ENCODE results near the gene BMP2. TPM values are rescaled to one million over a fixed set of nuclear protein-coding genes. Genes with fewer than 3 reads are reported as not detected.

Gene BMP2
- total RNA-seq, 1 experiment from 2014 or later = 6.6 TPM

- no peaks in the 10 kb centered on the region for H3K9me3 ChIP-seq (ENCODE audit: control insufficient read depth, low read depth, low read length)
- H3K9ac ChIP-seq (ENCODE audit: extremely low read depth, insufficient read length, low read length) = no peak overlapping the region
- no peak overlapping the region for H3T11ph ChIP-seq (ENCODE audit: low read length)
- no peak overlapping the region for H2AFZ ChIP-seq (ENCODE audit: low read length)
- Mint-ChIP-seq H3K9me3 (no peaks in the 10 kb centered on the region), H3K4me1 (peaks cover 11 to 14% of the 10 kb centered on the region in 2 experiments), H3K27ac (no peak overlapping the region), H3K36me3 (ENCODE audit: insufficient read depth in 1 of 3, low read depth in 3 of 3) (no peaks in the 10 kb centered on the region), H3K4me3 (no peak overlapping the region), H3K27me3 (ENCODE audit: low read depth) (no peaks in the 10 kb centered on the region)
- H3K56ac ChIP-seq (ENCODE audit: insufficient read length, low read depth, low read length) = no peak overlapping the region
- H4K20me1 ChIP-seq (ENCODE audit: control insufficient read depth, insufficient read depth, insufficient read length) = no peaks in the 10 kb centered on the region
- no peak overlapping the region for H2AK5ac ChIP-seq (ENCODE audit: insufficient read length, low read length)
- H2BK12ac ChIP-seq (ENCODE audit: insufficient read length, low read depth, low read length) = no peak overlapping the region
- no peaks in the 10 kb centered on the region for H3K23me2 ChIP-seq (ENCODE audit: insufficient read length, low read depth, low read length, poor library complexity, severe bottlenecking)
- H4K8ac ChIP-seq (replicated peaks; ENCODE audit: insufficient read length, low read depth, low read length) = no peak overlapping the region
- H2BK120ac ChIP-seq (ENCODE audit: low read depth, low read length, poor library complexity, severe bottlenecking) = no peak overlapping the region
- H3K27ac ChIP-seq (ENCODE audit: insufficient read length, low read depth, low read length) = no peak overlapping the region
- no peak overlapping the region for H2BK15ac ChIP-seq (ENCODE audit: low read depth, low read length)
- H2BK5ac ChIP-seq (ENCODE audit: insufficient read length, low read length) = no peak overlapping the region
- no peak overlapping the region for H2BK20ac ChIP-seq (ENCODE audit: low read depth, low read length, poor library complexity, severe bottlenecking)
- no peak overlapping the region for H4K91ac ChIP-seq (ENCODE audit: insufficient read length, low read depth, low read length)
- no peak for DNase-seq
- WGBS (ENCODE audit: extremely low coverage, insufficient read length, low lambda C conversion rate) = no CpG with 5 or more reads among the region's 5 CpGs
- H3K79me1 ChIP-seq (ENCODE audit: insufficient read depth, low read depth, low read length, poor library complexity, severe bottlenecking) = no peaks in the 10 kb centered on the region
- no peak overlapping the region for H4K5ac ChIP-seq (ENCODE audit: insufficient read length, low read depth, low read length)
- no peaks in the 10 kb centered on the region for H3K4me1 ChIP-seq (ENCODE audit: insufficient read depth, low read length)
- no peak overlapping the region for H3K14ac ChIP-seq (ENCODE audit: insufficient read depth, low read length)
- H3K18ac ChIP-seq (ENCODE audit: insufficient read length, low read depth, low read length) = no peak overlapping the region
- no peaks in the 10 kb centered on the region for H3K27me3 ChIP-seq (ENCODE audit: insufficient read depth, low read length)
- H3K4ac ChIP-seq (ENCODE audit: low read depth, low read length) = no peak overlapping the region
- no peak for TF ChIP-seq CTCF (conservative IDR thresholded peaks at IDR 0.05)
- no peak overlapping the region for H3K4me2 ChIP-seq (ENCODE audit: insufficient read depth, insufficient read length, low read length)
- no peak overlapping the region for H3K23ac ChIP-seq (ENCODE audit: insufficient read length, low read depth, low read length)
- H3K79me2 ChIP-seq (ENCODE audit: insufficient read depth, low read length) = no peaks in the 10 kb centered on the region
Observed at GRCh38 chr20:6824401-6824800, 56.9 kb downstream of the BMP2 start.
